IMR-90 (cell line): ENCODE data around the gene TBCK. TPM values are rescaled to one million over a fixed set of nuclear protein-coding genes. Genes with fewer than 3 reads are reported as not detected.

Experiments used
- ATAC-seq: fragments of 200-7000 bp; cut with Tn5 transposase; 2 replicates; pipeline ENCODE4 v1.9.1; 2020; ENCODE audit warnings: low read depth, mild to moderate bottlenecking, moderate library complexity
- BruUV-seq: library from RNA; stranded (reverse); fragments of 400-500 nt; replicated peaks from 2 replicates; lab custom pipeline; 2021; lab: Mats Ljungman, UMichigan
- CTCF ChIA-PET: fragments of 300-600 bp; formaldehyde crosslinking; extraction: SDS; loops from one replicate; lab custom pipeline; 2021; ENCODE audit warnings: antibody characterized with exemption; lab: Yijun Ruan, JAX
- POLR2A ChIA-PET: fragments of 300-600 bp; sonication (Branson Sonifier 250); formaldehyde crosslinking; loops from one replicate; lab custom pipeline; 2022; ENCODE audit warnings: antibody characterized with exemption; ENCODE audit not compliant: unreplicated experiment; lab: Charles Lee
- DNase-seq: peaks from one replicate; pipeline ENCODE4 v3.0.0; 2013
- H2AFZ ChIP-seq: replicated peaks from 2 replicates; pipeline ENCODE3; 2013; ENCODE audit warnings: low read length, mild to moderate bottlenecking; ENCODE audit not compliant: poor library complexity
- H2AK5ac ChIP-seq: 2 replicates; pipeline ENCODE4 v1.6.1; 2013; ENCODE audit warnings: low read depth, low read length, inconsistent platforms
- H2AK9ac ChIP-seq: replicated peaks from 2 replicates; pipeline ENCODE3; 2013; ENCODE audit warnings: mild to moderate bottlenecking, low read depth, low read length, moderate library complexity; ENCODE audit not compliant: poor library complexity
- H2BK120ac ChIP-seq: 2 replicates; pipeline ENCODE4 v1.6.1; 2013; ENCODE audit warnings: low read depth, low read length, inconsistent platforms
- H2BK15ac ChIP-seq: 3 replicates; pipeline ENCODE4 v1.6.1; 2013; ENCODE audit warnings: low read depth, low read length, inconsistent platforms
- H2BK20ac ChIP-seq: 2 replicates; pipeline ENCODE4 v1.6.1; 2013; ENCODE audit warnings: low read depth, mild to moderate bottlenecking, inconsistent platforms, low read length, moderate library complexity
- H2BK5ac ChIP-seq: 2 replicates; pipeline ENCODE4 v1.6.1; 2013; ENCODE audit warnings: mild to moderate bottlenecking, low read depth, low read length, inconsistent platforms; ENCODE audit not compliant: poor library complexity, severe bottlenecking
- H3K14ac ChIP-seq: replicated peaks from 2 replicates; pipeline ENCODE4 v1.6.1; 2013; ENCODE audit warnings: low read depth, low read length, inconsistent platforms
- H3K18ac ChIP-seq: 2 replicates; pipeline ENCODE4 v1.6.1; 2013; ENCODE audit warnings: low read depth, low read length, control low read depth
- H3K23ac ChIP-seq: 2 replicates; pipeline ENCODE4 v1.6.1; 2013; ENCODE audit warnings: low read depth, low read length, inconsistent platforms
- H3K27ac ChIP-seq: 2 replicates; pipeline ENCODE4 v1.5.1; 2013; ENCODE audit warnings: mild to moderate bottlenecking, control low read depth, low read length; ENCODE audit not compliant: insufficient read depth
- H3K27me3 ChIP-seq: 2 replicates; pipeline ENCODE4 v1.6.1; 2013; ENCODE audit warnings: low read length; ENCODE audit not compliant: control insufficient read depth, insufficient read depth
- H3K36me3 ChIP-seq: 2 replicates; pipeline ENCODE4 v1.6.1; 2013; ENCODE audit warnings: low read length, mixed read lengths; ENCODE audit not compliant: control insufficient read depth, insufficient read depth
- H3K4ac ChIP-seq: 2 replicates; pipeline ENCODE4 v1.6.1; 2013; ENCODE audit warnings: low read depth, low read length, inconsistent platforms
- H3K4me1 ChIP-seq: 2 replicates; pipeline ENCODE4 v1.6.1; 2013; ENCODE audit warnings: low read length, mixed read lengths; ENCODE audit not compliant: control insufficient read depth, insufficient read depth
- H3K4me2 ChIP-seq: 2 replicates; pipeline ENCODE4 v1.6.1; 2013; ENCODE audit warnings: low read depth, mild to moderate bottlenecking, control low read depth, low read length, moderate library complexity
- H3K4me3 ChIP-seq: 2 replicates; pipeline ENCODE4 v1.5.1; 2013; ENCODE audit warnings: low read depth, mild to moderate bottlenecking, control low read depth, low read length, moderate library complexity; ENCODE audit not compliant: insufficient read depth
- H3K56ac ChIP-seq: 2 replicates; pipeline ENCODE4 v1.6.1; 2013; ENCODE audit warnings: low read length, inconsistent platforms; ENCODE audit not compliant: insufficient read depth; ENCODE audit errors: extremely low read depth
- H3K79me1 ChIP-seq, 2 experiments: 2 replicates each; pipeline ENCODE4 v1.6.1; 2013; ENCODE audit warnings: low read length in 2 of 2, inconsistent platforms in 1 of 2, low read depth in 1 of 2
- H3K9ac ChIP-seq: 2 replicates; pipeline ENCODE4 v1.6.1; 2013; ENCODE audit warnings: low read depth, low read length, control low read depth
- H3K9me1 ChIP-seq: 2 replicates; pipeline ENCODE4 v1.6.1; 2013; ENCODE audit warnings: low read length, inconsistent platforms; ENCODE audit not compliant: insufficient read depth
- H3K9me3 ChIP-seq: 2 replicates; pipeline ENCODE4 v1.6.1; 2013; ENCODE audit warnings: low read length; ENCODE audit not compliant: control insufficient read depth, insufficient read depth
- H4K20me1 ChIP-seq: 2 replicates; pipeline ENCODE4 v1.6.1; 2013; ENCODE audit warnings: low read length, inconsistent platforms; ENCODE audit not compliant: insufficient read depth
- H4K5ac ChIP-seq: 2 replicates; pipeline ENCODE4 v1.6.1; 2013; ENCODE audit warnings: mild to moderate bottlenecking, low read depth, low read length, control low read depth
- H4K8ac ChIP-seq, 2 experiments: 2 replicates each; pipeline ENCODE4 v1.6.1; 2013; ENCODE audit warnings: low read depth in 2 of 2, low read length in 2 of 2, control low read depth in 1 of 2, inconsistent platforms in 1 of 2
- H4K91ac ChIP-seq: 2 replicates; pipeline ENCODE4 v1.6.1; 2013; ENCODE audit warnings: low read depth, low read length, inconsistent platforms; ENCODE audit not compliant: insufficient read depth
- CEBPB ChIP-seq: IDR thresholded peaks from 2 replicates; pipeline ENCODE4 v1.6.1; 2012; ENCODE audit warnings: low read depth, low read length, improper control_type of control experiment
- CHD1 ChIP-seq: IDR thresholded peaks from 2 replicates; pipeline ENCODE4 v1.6.1; 2012; ENCODE audit warnings: low read depth, low read length, improper control_type of control experiment
- FOS ChIP-seq: fragments of 150-350 bp; IDR thresholded peaks from 2 replicates; pipeline ENCODE4 v1.6.1; 2016; ENCODE audit warnings: low read depth, low read length
- MAFK ChIP-seq: IDR thresholded peaks from 2 replicates; pipeline ENCODE4 v1.6.1; 2012; ENCODE audit warnings: low read depth, low read length, improper control_type of control experiment
- MXI1 ChIP-seq: IDR thresholded peaks from 2 replicates; pipeline ENCODE4 v1.6.1; 2012; ENCODE audit warnings: low read depth, mild to moderate bottlenecking, low read length, moderate library complexity, borderline replicate concordance
- NFE2L2 ChIP-seq: fragments of 150-350 bp; IDR thresholded peaks from 2 replicates; pipeline ENCODE4 v1.6.1; 2016; ENCODE audit warnings: low read depth, mild to moderate bottlenecking, low read length
- POLR2A ChIP-seq: IDR thresholded peaks from 2 replicates; pipeline ENCODE4 v1.6.1; 2012; ENCODE audit warnings: mild to moderate bottlenecking, low read depth, low read length
- RCOR1 ChIP-seq: IDR thresholded peaks from 2 replicates; pipeline ENCODE4 v1.6.1; 2012; ENCODE audit warnings: mild to moderate bottlenecking, low read length, improper control_type of control experiment; ENCODE audit not compliant: insufficient replicate concordance
- RFX5 ChIP-seq: IDR thresholded peaks from 2 replicates; pipeline ENCODE4 v1.8.0; 2012; ENCODE audit warnings: low read depth, mild to moderate bottlenecking, low read length, moderate library complexity
- WGBS, 2 experiments: methylation state at CpG; one replicate each; pipeline versions ENCODE4 v1.1.5 to v1.1.7; 2013; ENCODE audit warnings: missing lambda C conversion rate in 2 of 2; ENCODE audit not compliant: insufficient read length in 1 of 2; ENCODE audit errors: extremely low coverage in 2 of 2; 5-methylcytosine and 5-hydroxymethylcytosine counted together
- dilution Hi-C: fragments of 300-500 bp; cut with HindIII; formaldehyde crosslinking; loops from one replicate; pipeline ENCODE4 v1.14.3; 2018; ENCODE audit warnings: low sequenced_read_pairs; ENCODE audit not compliant: unreplicated experiment
- in situ Hi-C: fragments of 300-500 bp; cut with MboI; formaldehyde crosslinking; loops from 3 replicates; pipeline ENCODE4 v1.14.3; 2019; ENCODE audit warnings: low sequenced_read_pairs, inconsistent platforms, mixed read lengths
- intact Hi-C: fragments of 100-400 bp; cut with micrococcal nuclease; formaldehyde crosslinking; loops from 2 replicates; pipeline ENCODE4 v1.10.0; 2022
- polyA plus RNA-seq, 3 experiments: library from polyadenylated mRNA; depleted of rRNA; stranded (reverse); fragments of >200 nt; gene quantifications; 2 replicates each; pipeline ENCODE4 v1.2.3, GENCODE V29; 2012; ENCODE audit warnings: low replicate concordance in 1 of 3
- total RNA-seq: library from RNA; depleted of rRNA; stranded (reverse); fragments of >200 nt; gene quantifications from 2 replicates; pipeline ENCODE4 v1.2.3, GENCODE V29; 2012
- TF ChIP-seq, protein P1 (sequence below): conservative IDR thresholded peaks from 2 replicates; pipeline ENCODE4 v1.5.1; 2012; ENCODE audit warnings: mild to moderate bottlenecking, low read depth, low read length, improper control_type of control experiment
- TF ChIP-seq, protein P2 (sequence below): fragments of 150-350 bp; IDR thresholded peaks from 2 replicates; pipeline ENCODE4 v1.6.1; 2016; ENCODE audit warnings: low read depth, mild to moderate bottlenecking, low read length, moderate library complexity, borderline replicate concordance
- TF ChIP-seq, protein P3 (sequence below): fragments of 150-350 bp; IDR thresholded peaks from 2 replicates; pipeline ENCODE4 v1.6.1; 2017; ENCODE audit warnings: mild to moderate bottlenecking, antibody characterized with exemption, low read length, low read depth

Gene TBCK
- total and polyA plus RNA-seq, 2 of the 4 experiments (the other 2 are of a cell fraction) = 10.7 to 29.9 TPM

DNA sequence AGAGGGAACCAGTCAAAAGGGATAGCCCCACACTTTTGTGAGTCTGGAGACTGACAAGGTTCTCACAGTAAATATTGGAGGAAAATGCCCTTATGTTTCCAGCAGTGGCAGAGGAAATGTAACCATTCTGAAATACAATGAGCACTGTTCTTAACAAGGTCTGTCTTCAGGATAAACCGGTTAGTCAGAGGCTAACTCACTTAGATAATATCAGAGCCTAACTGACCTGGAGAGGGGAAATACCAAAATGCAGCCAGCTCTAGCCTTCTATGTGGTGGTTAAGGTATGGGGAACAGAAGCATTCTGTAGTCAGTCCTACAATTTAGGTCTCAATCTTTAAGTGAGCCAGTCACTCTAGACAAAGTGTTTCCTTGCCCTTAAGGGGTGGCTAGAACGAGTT lies 70.8 kb downstream of the TBCK start:
- no peak overlapping the region for H2BK15ac ChIP-seq
- H3K9ac ChIP-seq = no peak overlapping the region
- WGBS, 2 experiments = no CpG with 5 or more reads among the region's 2 CpGs
- H3K14ac ChIP-seq = no peak overlapping the region
- H3K56ac ChIP-seq = no peak overlapping the region
- DNase-seq (peak; percentile 1), ATAC-seq (no peak)
- no peaks in the 10 kb centered on the region for H3K9me3 ChIP-seq
- no peak overlapping the region for H2AK9ac ChIP-seq
- no peaks in the 10 kb centered on the region for H3K79me1 ChIP-seq
- no peak overlapping the region for H4K8ac ChIP-seq
- no peak overlapping the region for H2BK120ac ChIP-seq
- no peak overlapping the region for H4K91ac ChIP-seq
- no peaks in the 10 kb centered on the region for H3K9me1 ChIP-seq
- in situ Hi-C loops (no loop called here), intact Hi-C loops (no loop called here), dilution Hi-C loops (no loop called here)
- no peak for TF ChIP-seq FOS
- TF ChIP-seq NFE2L2 = no peak
- no peak for TF ChIP-seq MAFK
- no peak for TF ChIP-seq RCOR1
- TF ChIP-seq, protein P1, sequence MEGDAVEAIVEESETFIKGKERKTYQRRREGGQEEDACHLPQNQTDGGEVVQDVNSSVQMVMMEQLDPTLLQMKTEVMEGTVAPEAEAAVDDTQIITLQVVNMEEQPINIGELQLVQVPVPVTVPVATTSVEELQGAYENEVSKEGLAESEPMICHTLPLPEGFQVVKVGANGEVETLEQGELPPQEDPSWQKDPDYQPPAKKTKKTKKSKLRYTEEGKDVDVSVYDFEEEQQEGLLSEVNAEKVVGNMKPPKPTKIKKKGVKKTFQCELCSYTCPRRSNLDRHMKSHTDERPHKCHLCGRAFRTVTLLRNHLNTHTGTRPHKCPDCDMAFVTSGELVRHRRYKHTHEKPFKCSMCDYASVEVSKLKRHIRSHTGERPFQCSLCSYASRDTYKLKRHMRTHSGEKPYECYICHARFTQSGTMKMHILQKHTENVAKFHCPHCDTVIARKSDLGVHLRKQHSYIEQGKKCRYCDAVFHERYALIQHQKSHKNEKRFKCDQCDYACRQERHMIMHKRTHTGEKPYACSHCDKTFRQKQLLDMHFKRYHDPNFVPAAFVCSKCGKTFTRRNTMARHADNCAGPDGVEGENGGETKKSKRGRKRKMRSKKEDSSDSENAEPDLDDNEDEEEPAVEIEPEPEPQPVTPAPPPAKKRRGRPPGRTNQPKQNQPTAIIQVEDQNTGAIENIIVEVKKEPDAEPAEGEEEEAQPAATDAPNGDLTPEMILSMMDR = no peak
- TF ChIP-seq, protein P2, sequence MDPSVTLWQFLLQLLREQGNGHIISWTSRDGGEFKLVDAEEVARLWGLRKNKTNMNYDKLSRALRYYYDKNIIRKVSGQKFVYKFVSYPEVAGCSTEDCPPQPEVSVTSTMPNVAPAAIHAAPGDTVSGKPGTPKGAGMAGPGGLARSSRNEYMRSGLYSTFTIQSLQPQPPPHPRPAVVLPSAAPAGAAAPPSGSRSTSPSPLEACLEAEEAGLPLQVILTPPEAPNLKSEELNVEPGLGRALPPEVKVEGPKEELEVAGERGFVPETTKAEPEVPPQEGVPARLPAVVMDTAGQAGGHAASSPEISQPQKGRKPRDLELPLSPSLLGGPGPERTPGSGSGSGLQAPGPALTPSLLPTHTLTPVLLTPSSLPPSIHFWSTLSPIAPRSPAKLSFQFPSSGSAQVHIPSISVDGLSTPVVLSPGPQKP = no peak
- no peak for TF ChIP-seq CEBPB
- TF ChIP-seq RFX5 = no peak
- TF ChIP-seq MXI1 = no peak
- no peak for TF ChIP-seq POLR2A
- TF ChIP-seq, protein P3, sequence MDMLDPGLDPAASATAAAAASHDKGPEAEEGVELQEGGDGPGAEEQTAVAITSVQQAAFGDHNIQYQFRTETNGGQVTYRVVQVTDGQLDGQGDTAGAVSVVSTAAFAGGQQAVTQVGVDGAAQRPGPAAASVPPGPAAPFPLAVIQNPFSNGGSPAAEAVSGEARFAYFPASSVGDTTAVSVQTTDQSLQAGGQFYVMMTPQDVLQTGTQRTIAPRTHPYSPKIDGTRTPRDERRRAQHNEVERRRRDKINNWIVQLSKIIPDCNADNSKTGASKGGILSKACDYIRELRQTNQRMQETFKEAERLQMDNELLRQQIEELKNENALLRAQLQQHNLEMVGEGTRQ = no peak
- no peak for TF ChIP-seq CHD1
- peaks cover 4% of the 10 kb centered on the region for H3K36me3 ChIP-seq
- no peak overlapping the region for H3K27ac ChIP-seq
- H2AK5ac ChIP-seq = no peak overlapping the region
- no peak overlapping the region for H3K4me3 ChIP-seq
- no peak overlapping the region for H3K4ac ChIP-seq
- H2BK5ac ChIP-seq = no peak overlapping the region
- ChIA-PET POLR2A (no interaction called here), CTCF (no interaction called here)
- no peaks in the 10 kb centered on the region for H3K4me1 ChIP-seq
- H4K5ac ChIP-seq = no peak overlapping the region
- no peaks in the 10 kb centered on the region for H4K20me1 ChIP-seq
- no peak overlapping the region for H2BK20ac ChIP-seq
- no TSS peak for BruUV-seq
- H2AFZ ChIP-seq = no peak overlapping the region
- no peak overlapping the region for H3K23ac ChIP-seq
- no peaks in the 10 kb centered on the region for H3K27me3 ChIP-seq
- H3K18ac ChIP-seq = no peak overlapping the region
- H3K4me2 ChIP-seq = no peak overlapping the region
